Activated T-cell treated with anti-CD3 and anti-CD28 coated beads, Interleukin-2, amount 50 U/mL, for 4 hours (primary cell): ENCODE data around the gene CLASRP. TPM values are rescaled to one million over a fixed set of nuclear protein-coding genes. Genes with fewer than 3 reads are reported as not detected.

ENCODE experiments used
- ATAC-seq, 2 donors: fragments of 200-7000 bp; cut with Tn5 transposase; one replicate each; pipeline ENCODE4 v1.10.0; 2021
- DNase-seq: peaks from one replicate; pipeline ENCODE4 v3.0.0-alpha.2; 2020
- H3K27me3 Mint-ChIP-seq: one replicate; pipeline ENCODE4 v1.8.0; 2021; ENCODE audit warnings: low read depth, mixed read lengths
- H3K36me3 Mint-ChIP-seq: one replicate; pipeline ENCODE4 v1.8.0; 2022; ENCODE audit warnings: mixed read lengths; ENCODE audit not compliant: insufficient read depth
- H3K4me1 Mint-ChIP-seq: one replicate; pipeline ENCODE4 v1.8.0; 2021; ENCODE audit warnings: low read depth, mixed read lengths
- H3K4me3 Mint-ChIP-seq: one replicate; pipeline ENCODE4 v1.8.0; 2021; ENCODE audit warnings: mild to moderate bottlenecking, moderate library complexity, mixed read lengths
- H3K9me3 Mint-ChIP-seq: one replicate; pipeline ENCODE4 v1.8.0; 2021; ENCODE audit warnings: mixed read lengths
- total RNA-seq, 3 donors: library from RNA; stranded (reverse); gene quantifications; one replicate each; pipeline ENCODE4 v1.2.1, GENCODE V29; 2021

CLASRP gene
- total RNA-seq, 3 donors from 2014 or later, result 111 to 114 (median 114) TPM

- H3K9me3 Mint-ChIP-seq, result peaks cover 3% of the 10 kb centered on the region
- no peak for ATAC-seq
- H3K36me3 Mint-ChIP-seq, result peaks cover 26% of the 10 kb centered on the region
- H3K4me3 Mint-ChIP-seq, result peak overlapping the region; percentile 94
- H3K4me1 Mint-ChIP-seq, result peaks cover 75% of the 10 kb centered on the region
- DNase-seq, result no peak
- no peaks in the 10 kb centered on the region for H3K27me3 Mint-ChIP-seq
Measured at GRCh38 chr19:45094707-45095106, 55.9 kb downstream of the CLASRP start.

GRCh38 chr19:45095496-45096413 lies 56.9 kb downstream of the CLASRP start:
- peaks cover 23% of the 10 kb centered on the region for H3K36me3 Mint-ChIP-seq
- no peak for DNase-seq
- H3K4me1 Mint-ChIP-seq, result peaks cover 71% of the 10 kb centered on the region

GRCh38 chr19:45096700-45097099 lies 57.9 kb downstream of the CLASRP start:
- ATAC-seq, result no peak
- Mint-ChIP-seq H3K4me3 (no peak overlapping the region), H3K9me3 (no peaks in the 10 kb centered on the region), H3K27me3 (no peaks in the 10 kb centered on the region), H3K36me3 (peaks cover 17% of the 10 kb centered on the region), H3K4me1 (peaks cover 69% of the 10 kb centered on the region)
- no peak for DNase-seq

More at GRCh38 chr19:45095496-45096413, 56.9 kb downstream of the CLASRP start:
- ATAC-seq, result no peak
- peaks cover 3% of the 10 kb centered on the region for H3K9me3 Mint-ChIP-seq
- H3K4me3 Mint-ChIP-seq, result peak overlapping the region; percentile 38
- no peaks in the 10 kb centered on the region for H3K27me3 Mint-ChIP-seq

GRCh38 chr19:45097450-45097775 lies 58.6 kb downstream of the CLASRP start:
- H3K36me3 Mint-ChIP-seq, result peaks cover 13% of the 10 kb centered on the region
- DNase-seq (no peak), ATAC-seq (no peak)
- H3K4me3 Mint-ChIP-seq, result no peak overlapping the region
- no peaks in the 10 kb centered on the region for H3K27me3 Mint-ChIP-seq
- H3K9me3 Mint-ChIP-seq, result no peaks in the 10 kb centered on the region
- peaks cover 70% of the 10 kb centered on the region for H3K4me1 Mint-ChIP-seq

GRCh38 chr19:45097776-45098520 lies 59.1 kb downstream of the CLASRP start:
- Mint-ChIP-seq H3K9me3 (no peaks in the 10 kb centered on the region), H3K36me3 (peaks cover 13% of the 10 kb centered on the region)

GRCh38 chr19:45098521-45099466 lies 59.9 kb downstream of the CLASRP start:
- ATAC-seq (no peak), DNase-seq (no peak)
- Mint-ChIP-seq H3K27me3 (no peaks in the 10 kb centered on the region), H3K4me3 (no peak overlapping the region), H3K36me3 (peaks cover 12% of the 10 kb centered on the region), H3K9me3 (no peaks in the 10 kb centered on the region), H3K4me1 (peaks cover 74% of the 10 kb centered on the region)

More at GRCh38 chr19:45097776-45098520, 59.1 kb downstream of the CLASRP start:
- ATAC-seq (no peak), DNase-seq (no peak)
- peaks cover 72% of the 10 kb centered on the region for H3K4me1 Mint-ChIP-seq
- H3K27me3 Mint-ChIP-seq, result no peaks in the 10 kb centered on the region
- no peak overlapping the region for H3K4me3 Mint-ChIP-seq

- no peak for DNase-seq
- peaks cover 10% of the 10 kb centered on the region for H3K36me3 Mint-ChIP-seq
- no peaks in the 10 kb centered on the region for H3K27me3 Mint-ChIP-seq
- no peak for ATAC-seq
- H3K9me3 Mint-ChIP-seq, result no peaks in the 10 kb centered on the region
- no peak overlapping the region for H3K4me3 Mint-ChIP-seq
- H3K4me1 Mint-ChIP-seq, result peaks cover 74% of the 10 kb centered on the region
Measured at GRCh38 chr19:45099467-45100191, 60.8 kb downstream of the CLASRP start.

GRCh38 chr19:45100201-45100600 lies 61.4 kb downstream of the CLASRP start:
- peaks cover 75% of the 10 kb centered on the region for H3K4me1 Mint-ChIP-seq
- H3K36me3 Mint-ChIP-seq, result peaks cover 9% of the 10 kb centered on the region

GRCh38 chr19:45100846-45101252 lies 62.0 kb downstream of the CLASRP start:
- Mint-ChIP-seq H3K9me3 (no peaks in the 10 kb centered on the region), H3K27me3 (no peaks in the 10 kb centered on the region), H3K4me1 (peaks cover 77% of the 10 kb centered on the region), H3K36me3 (peaks cover 8% of the 10 kb centered on the region), H3K4me3 (no peak overlapping the region)
- ATAC-seq (no peak), DNase-seq (no peak)

More at GRCh38 chr19:45100201-45100600, 61.4 kb downstream of the CLASRP start:
- Mint-ChIP-seq H3K27me3 (no peaks in the 10 kb centered on the region), H3K9me3 (no peaks in the 10 kb centered on the region), H3K4me3 (no peak overlapping the region)
- no peak for DNase-seq
- no peak for ATAC-seq

- H3K4me3 Mint-ChIP-seq, result no peak overlapping the region
- DNase-seq (no peak), ATAC-seq (no peak)
- H3K27me3 Mint-ChIP-seq, result no peaks in the 10 kb centered on the region
- H3K4me1 Mint-ChIP-seq, result peaks cover 67% of the 10 kb centered on the region
- H3K36me3 Mint-ChIP-seq, result no peaks in the 10 kb centered on the region
- no peaks in the 10 kb centered on the region for H3K9me3 Mint-ChIP-seq
Measured at GRCh38 chr19:45101806-45102205, 63.0 kb downstream of the CLASRP start.

- H3K36me3 Mint-ChIP-seq, result no peaks in the 10 kb centered on the region
- ATAC-seq (no peak), DNase-seq (no peak)
- no peak overlapping the region for H3K4me3 Mint-ChIP-seq
- no peaks in the 10 kb centered on the region for H3K27me3 Mint-ChIP-seq
- peaks cover 61% of the 10 kb centered on the region for H3K4me1 Mint-ChIP-seq
- H3K9me3 Mint-ChIP-seq, result no peaks in the 10 kb centered on the region
Measured at GRCh38 chr19:45102481-45102880, 63.6 kb downstream of the CLASRP start.

GRCh38 chr19:45103156-45103507 lies 64.3 kb downstream of the CLASRP start:
- Mint-ChIP-seq H3K4me1 (peaks cover 60% of the 10 kb centered on the region), H3K9me3 (no peaks in the 10 kb centered on the region), H3K27me3 (no peaks in the 10 kb centered on the region), H3K36me3 (no peaks in the 10 kb centered on the region), H3K4me3 (peak overlapping the region; percentile 56)
- ATAC-seq, result peak; percentile 51 to 78
- DNase-seq, result peak; percentile 30

- Mint-ChIP-seq H3K9me3 (no peaks in the 10 kb centered on the region), H3K4me3 (peak overlapping the region; percentile 56), H3K27me3 (no peaks in the 10 kb centered on the region), H3K36me3 (no peaks in the 10 kb centered on the region), H3K4me1 (peaks cover 55% of the 10 kb centered on the region)
- DNase-seq, result no peak
- peak; percentile 33 to 38 for ATAC-seq
Measured at GRCh38 chr19:45103508-45104319, 64.9 kb downstream of the CLASRP start.
